RWPE1 (cell line): Measurements from ENCODE around the gene TRNT1.

ENCODE experiments used
- CTCF ChIA-PET: fragments of 350-600 bp; sonication (Branson Sonifier 250); formaldehyde crosslinking; extraction: SDS; loops from one replicate; lab custom pipeline; 2021; lab: Yijun Ruan, JAX
- POLR2A ChIA-PET: fragments of 400-600 bp; formaldehyde crosslinking; extraction: SDS; loops from one replicate; lab custom pipeline; 2020; ENCODE audit warnings: antibody characterized with exemption; ENCODE audit not compliant: low non-redundant PET; lab: Yijun Ruan, JAX
- DNase-seq: peaks from one replicate; pipeline ENCODE4 v3.0.0; 2012; ENCODE audit warnings: low spot score
- H3K27ac ChIP-seq: fragments of 450-650 bp; 2 replicates; pipeline ENCODE4 v1.5.1; 2017
- TF ChIP-seq, protein P1 (sequence below): fragments of 450-650 bp; conservative IDR thresholded peaks from 2 replicates; pipeline ENCODE4 v1.5.1; 2017; ENCODE audit warnings: low read depth, mild to moderate bottlenecking

TRNT1 gene

DNA sequence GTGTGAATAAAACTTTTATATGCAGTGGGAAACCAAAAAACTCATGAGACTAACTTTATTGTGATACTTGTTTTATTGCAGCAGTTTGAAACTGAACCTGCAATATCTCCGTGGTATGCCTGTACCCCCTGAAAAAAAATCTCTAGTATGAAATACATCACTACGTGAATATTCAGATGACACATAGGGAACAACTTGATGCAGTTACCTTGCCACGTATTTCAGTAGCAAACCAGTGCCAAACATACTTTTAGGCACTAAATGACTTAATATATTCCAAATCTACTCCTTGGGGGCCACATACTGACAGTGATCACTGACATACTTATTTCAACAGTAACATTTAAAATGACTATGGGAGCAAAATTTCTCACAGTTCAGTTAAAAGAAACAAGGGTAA, 38.9 kb downstream of the TRNT1 start:
- no peak overlapping the region for H3K27ac ChIP-seq
- DNase-seq = no peak
- ChIA-PET CTCF (no interaction called here), POLR2A (no interaction called here)
- TF ChIP-seq, protein P1, sequence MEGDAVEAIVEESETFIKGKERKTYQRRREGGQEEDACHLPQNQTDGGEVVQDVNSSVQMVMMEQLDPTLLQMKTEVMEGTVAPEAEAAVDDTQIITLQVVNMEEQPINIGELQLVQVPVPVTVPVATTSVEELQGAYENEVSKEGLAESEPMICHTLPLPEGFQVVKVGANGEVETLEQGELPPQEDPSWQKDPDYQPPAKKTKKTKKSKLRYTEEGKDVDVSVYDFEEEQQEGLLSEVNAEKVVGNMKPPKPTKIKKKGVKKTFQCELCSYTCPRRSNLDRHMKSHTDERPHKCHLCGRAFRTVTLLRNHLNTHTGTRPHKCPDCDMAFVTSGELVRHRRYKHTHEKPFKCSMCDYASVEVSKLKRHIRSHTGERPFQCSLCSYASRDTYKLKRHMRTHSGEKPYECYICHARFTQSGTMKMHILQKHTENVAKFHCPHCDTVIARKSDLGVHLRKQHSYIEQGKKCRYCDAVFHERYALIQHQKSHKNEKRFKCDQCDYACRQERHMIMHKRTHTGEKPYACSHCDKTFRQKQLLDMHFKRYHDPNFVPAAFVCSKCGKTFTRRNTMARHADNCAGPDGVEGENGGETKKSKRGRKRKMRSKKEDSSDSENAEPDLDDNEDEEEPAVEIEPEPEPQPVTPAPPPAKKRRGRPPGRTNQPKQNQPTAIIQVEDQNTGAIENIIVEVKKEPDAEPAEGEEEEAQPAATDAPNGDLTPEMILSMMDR = no peak

- no peak overlapping the region for H3K27ac ChIP-seq
- CTCF ChIA-PET = no interaction called here
- POLR2A ChIA-PET = no interaction called here
- TF ChIP-seq, protein P1 = peak; percentile 22; the same call in 1 of the 2 replicates
- no peak for DNase-seq
These were observed 44.3 kb downstream of the TRNT1 start for GRCh38 chr3:3170998-3171397.

DNA sequence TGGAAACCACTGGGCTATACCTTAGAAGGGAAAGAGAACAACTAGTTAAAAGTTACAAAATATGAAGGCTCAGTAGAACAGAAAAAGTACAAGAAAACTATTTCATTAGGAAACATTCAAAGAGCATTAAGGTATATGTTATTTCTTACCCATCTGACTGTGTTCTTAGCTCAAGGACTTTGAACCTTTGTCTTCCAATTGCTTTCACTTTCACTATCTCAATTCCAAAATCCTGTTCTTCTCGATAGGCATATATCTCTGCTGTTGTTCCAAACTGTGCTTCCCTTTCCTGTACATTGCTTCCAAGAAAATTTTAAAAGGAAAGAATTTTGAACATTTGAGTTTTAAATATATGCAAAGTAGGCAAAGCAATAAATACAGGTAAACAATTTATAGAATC, 45.9 kb downstream of the TRNT1 start:
- DNase-seq = no peak
- POLR2A ChIA-PET = no interaction called here
- H3K27ac ChIP-seq = no peak overlapping the region
- CTCF ChIA-PET = no interaction called here
- TF ChIP-seq, protein P1 = no peak

DNA sequence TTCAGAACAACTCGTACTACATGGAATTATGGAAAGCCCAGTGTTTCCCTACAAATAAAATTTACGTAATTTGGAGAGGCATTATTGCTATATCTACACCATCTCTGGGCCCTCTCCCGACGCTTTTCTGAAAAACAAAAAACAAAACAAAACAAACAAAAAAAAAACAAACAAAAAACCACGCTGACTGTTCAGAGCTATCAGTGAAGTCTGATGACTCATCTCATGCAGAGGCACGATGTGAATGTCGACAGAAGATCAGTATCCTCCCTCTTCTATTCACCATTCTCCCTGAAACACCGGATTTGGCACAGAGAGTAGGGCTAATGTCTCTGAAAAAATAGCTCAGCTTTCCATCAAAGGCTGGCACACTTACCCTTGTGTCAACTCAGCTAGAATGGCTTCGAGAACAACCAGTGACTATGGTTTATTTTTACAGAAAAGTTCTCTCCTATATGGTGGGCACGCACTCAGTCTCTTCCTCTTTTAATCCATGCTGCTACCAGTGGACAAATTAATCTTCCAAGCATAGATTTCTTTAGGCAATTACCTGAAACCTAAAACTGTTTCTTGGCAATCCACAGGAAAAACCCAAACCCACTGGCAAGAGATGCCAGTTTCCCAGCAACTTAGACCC, 51.2 kb downstream of the TRNT1 start:
- no peak overlapping the region for H3K27ac ChIP-seq
- CTCF ChIA-PET = interaction anchor here (0.7 kb wide), 1 partner anchor 124 kb away, joined by 3 read pairs; no protein-coding TSS in a partner anchor
- POLR2A ChIA-PET = no interaction called here
- DNase-seq = peak; percentile 30
- TF ChIP-seq, protein P1 = no peak

DNA sequence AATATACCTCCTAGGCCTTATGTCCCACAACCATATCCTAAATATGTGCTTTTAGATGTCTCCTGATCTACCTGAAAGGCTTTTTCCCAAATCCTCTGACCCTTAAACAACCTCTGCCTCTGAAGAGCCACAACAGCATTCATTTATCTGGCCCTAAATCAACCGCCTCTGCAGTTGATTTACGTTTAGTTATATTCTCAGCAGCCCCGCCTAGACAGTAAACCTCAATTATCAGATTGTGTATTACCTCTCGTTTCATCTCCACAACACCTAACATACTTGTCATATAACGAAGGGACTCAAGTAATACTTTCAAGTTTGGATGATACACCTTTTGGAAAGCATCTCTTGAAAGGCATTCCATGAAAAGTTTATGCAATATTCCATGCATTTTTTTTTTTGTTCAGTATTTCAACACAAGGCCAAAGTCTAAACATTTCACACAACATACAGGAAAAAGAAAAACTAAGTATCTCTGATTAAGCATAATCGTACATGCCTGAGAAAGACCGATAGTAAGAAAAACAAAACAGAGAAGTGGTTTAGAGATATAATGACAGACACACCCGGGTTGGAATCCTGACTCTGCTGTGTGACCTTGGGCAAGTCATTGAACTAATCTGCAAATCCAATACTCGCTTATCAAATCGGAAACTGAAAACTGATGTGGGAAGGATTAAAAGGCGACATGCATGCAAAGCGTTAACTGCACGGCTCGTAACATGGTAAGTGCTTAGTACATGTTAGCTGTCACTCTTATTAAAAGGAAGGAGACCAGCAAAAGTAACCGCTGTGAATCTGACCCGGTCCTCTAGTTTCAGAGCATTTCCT, 52.0 kb downstream of the TRNT1 start:
- TF ChIP-seq, protein P1 = no peak
- ChIA-PET POLR2A (no interaction called here), CTCF (interaction anchor here (0.6 kb wide), 1 partner anchor 594 kb away, joined by 6 read pairs; no protein-coding TSS in a partner anchor)
- H3K27ac ChIP-seq = peak overlapping the region; percentile 68
- no peak for DNase-seq

DNA sequence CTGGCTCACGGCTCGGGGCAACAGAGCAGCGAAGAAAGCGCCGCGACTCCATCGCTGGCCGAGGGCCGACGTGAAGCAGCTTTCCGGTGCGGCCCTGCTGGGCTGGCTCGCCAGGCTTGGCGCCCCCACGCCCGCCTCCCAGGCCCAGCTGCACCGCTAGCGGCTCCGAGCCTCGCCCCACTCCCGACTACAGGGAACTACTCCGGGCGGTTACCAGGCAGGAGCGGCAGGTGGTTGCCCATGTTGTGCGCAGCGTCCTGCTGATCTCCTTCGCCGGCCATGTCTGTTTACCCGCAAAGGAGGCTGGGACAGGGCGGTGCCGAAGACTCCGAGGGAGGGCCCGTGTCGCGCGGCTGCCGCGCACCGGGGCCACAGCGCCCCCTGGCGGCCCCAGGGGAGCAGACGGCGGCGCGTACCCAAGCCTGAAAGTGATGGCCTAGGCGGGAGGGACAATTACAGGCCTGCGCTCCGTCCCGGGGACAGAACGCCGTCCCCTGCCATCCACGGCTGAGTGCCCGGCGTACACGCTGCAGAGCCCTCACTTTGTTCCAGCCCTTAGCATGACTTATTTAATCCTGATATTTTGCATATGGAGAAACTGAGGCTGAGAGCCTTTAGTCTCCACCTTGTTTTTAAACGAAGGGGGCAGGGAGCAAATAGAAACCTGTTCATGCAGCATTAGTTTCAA, 52.8 kb downstream of the TRNT1 start, which contains the start of gene CRBN:
TSS of gene CRBN (minus strand) at position 285 of the 688 bp plus-strand sequence. CDS start at position 281, 4 bp downstream.
- DNase-seq = peak; percentile 88
- CTCF ChIA-PET = interaction anchor here (0.6 kb wide), 1 partner anchor 593 kb away, joined by 6 read pairs; no protein-coding TSS in a partner anchor
- POLR2A ChIA-PET = no interaction called here
- H3K27ac ChIP-seq = peak within 1 kb of the TSS; percentile 68
- TF ChIP-seq, protein P1 = peak; percentile 95
